ENCODE measurements around the gene FRY.

DNA sequence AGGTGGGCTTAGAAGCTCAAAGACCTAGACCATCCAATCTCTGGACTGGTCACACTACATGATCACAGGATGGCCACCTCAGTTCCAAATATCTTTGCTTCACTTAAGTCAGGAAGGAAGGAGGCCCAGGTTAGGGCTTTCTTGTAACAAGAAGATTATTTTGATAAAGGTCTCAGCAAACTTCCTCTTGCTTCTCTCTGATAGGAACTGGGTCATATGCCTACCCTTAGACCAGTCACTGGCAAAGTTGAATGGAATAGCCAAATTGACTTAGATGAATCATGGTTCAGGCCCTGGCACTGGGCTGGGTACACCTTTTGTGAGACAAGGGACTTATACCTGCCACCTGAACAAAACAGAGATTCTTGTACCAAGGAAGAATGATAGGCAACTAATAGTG is 11.0 kb downstream of the FRY start:
- no peak for TF ChIP-seq POLR2A (IDR thresholded peaks at IDR 0.05; ENCODE audit: low read length)
- TF ChIP-seq GATA1 (IDR thresholded peaks at IDR 0.05; ENCODE audit: low read depth, low read length), result no peak

All from erythroblast (primary cell).